HG02610 (cell line): ENCODE data around the gene OTX2.
A peak's percentile ranks its signal among the peaks of the same experiment; 100 is the strongest.

Experiments
- ATAC-seq: cut with Tn5 transposase; IDR thresholded peaks from one replicate; pipeline ENCODE4 v1.9.1; 2021; ENCODE audit warnings: mild to moderate bottlenecking, moderate library complexity; ENCODE audit not compliant: unreplicated experiment

The OTX2 gene

GRCh38 chr14:56810147-56810719, at the start of gene OTX2:
Gene OTX2 (minus strand): TSS chr14:56810479. CDS start chr14:56805456, 5,023 bp downstream.
- no peak for ATAC-seq

- no peak for ATAC-seq
Measured at GRCh38 chr14:56858422-56858821, 48.1 kb upstream of the OTX2 start.

- ATAC-seq, result no peak
Measured at GRCh38 chr14:56857216-56857615, 46.9 kb upstream of the OTX2 start.

GRCh38 chr14:56855891-56856461, 45.7 kb upstream of the OTX2 start:
- no peak for ATAC-seq

GRCh38 chr14:56854325-56854724, 44.0 kb upstream of the OTX2 start:
- no peak for ATAC-seq

GRCh38 chr14:56846970-56847930, 37.0 kb upstream of the OTX2 start:
- no peak for ATAC-seq

- no peak for ATAC-seq
Measured at GRCh38 chr14:56844406-56845002, 34.2 kb upstream of the OTX2 start.

- no peak for ATAC-seq
Measured at GRCh38 chr14:56841611-56842010, 31.3 kb upstream of the OTX2 start.

- no peak for ATAC-seq
Measured at GRCh38 chr14:56840221-56840620, 29.9 kb upstream of the OTX2 start.

- no peak for ATAC-seq
Measured at GRCh38 chr14:56829151-56829550, 18.9 kb upstream of the OTX2 start.

GRCh38 chr14:56826214-56826613, 15.9 kb upstream of the OTX2 start:
- no peak for ATAC-seq

GRCh38 chr14:56821805-56822610, 11.7 kb upstream of the OTX2 start:
- ATAC-seq, result no peak

GRCh38 chr14:56821177-56821576, 10.9 kb upstream of the OTX2 start:
- no peak for ATAC-seq

GRCh38 chr14:56817396-56817921, 7.2 kb upstream of the OTX2 start:
- ATAC-seq, result peak; percentile 43

GRCh38 chr14:56816574-56817391, 6.5 kb upstream of the OTX2 start:
- no peak for ATAC-seq

- no peak for ATAC-seq
Measured at GRCh38 chr14:56815745-56816144, 5.5 kb upstream of the OTX2 start.

- ATAC-seq, result no peak
Measured at GRCh38 chr14:56814969-56815700, 4.9 kb upstream of the OTX2 start.

GRCh38 chr14:56814519-56814959, 4.3 kb upstream of the OTX2 start:
- ATAC-seq, result no peak

GRCh38 chr14:56813143-56813551, 2.9 kb upstream of the OTX2 start:
- no peak for ATAC-seq
